WTC11 (cell line): ENCODE measurements around the gene SOCS4. TPM values are rescaled to one million over a fixed set of nuclear protein-coding genes. Genes with fewer than 3 reads are reported as not detected.
"Not testable (repeated sequence)": the region's sequence is repeated elsewhere in the genome, so short reads cannot be mapped to it uniquely, and the experiment has no call there.

ENCODE experiments used
- ATAC-seq: fragments of 200-7000 bp; cut with Tn5 transposase; 2 replicates; pipeline ENCODE4 v1.10.0; 2021; ENCODE audit warnings: mild to moderate bottlenecking, moderate library complexity
- CTCF ChIA-PET: fragments of 300-600 bp; sonication (Branson Sonifier 250); formaldehyde crosslinking; loops from one replicate; lab custom pipeline; 2021; ENCODE audit warnings: antibody characterized with exemption; lab: Charles Lee
- POLR2A ChIA-PET: fragments of 350-600 bp; sonication (Branson Sonifier 250); formaldehyde crosslinking; loops from one replicate; lab custom pipeline; 2021; ENCODE audit warnings: antibody characterized with exemption; lab: Charles Lee
- DNase-seq: peaks from one replicate; pipeline ENCODE4 v3.0.0; 2021; ENCODE audit warnings: low spot score
- H3K27ac Mint-ChIP-seq: 2 replicates; pipeline ENCODE4 v1.8.0; 2021; ENCODE audit warnings: mixed read lengths
- H3K27me3 Mint-ChIP-seq: 2 replicates; pipeline ENCODE4 v1.8.0; 2021; ENCODE audit warnings: low read depth, mild to moderate bottlenecking, moderate library complexity, mixed read lengths
- H3K36me3 Mint-ChIP-seq: 2 replicates; pipeline ENCODE4 v1.8.0; 2021; ENCODE audit warnings: mixed read lengths
- H3K4me1 Mint-ChIP-seq: 2 replicates; pipeline ENCODE4 v1.8.0; 2022; ENCODE audit warnings: mixed read lengths
- H3K4me3 Mint-ChIP-seq: 2 replicates; pipeline ENCODE4 v1.8.0; 2021; ENCODE audit warnings: mild to moderate bottlenecking, moderate library complexity, mixed read lengths
- H3K9me3 Mint-ChIP-seq: 2 replicates; pipeline ENCODE4 v1.8.0; 2021; ENCODE audit warnings: mixed read lengths
- ATF1 ChIP-seq: sonication (generic); formaldehyde crosslinking; IDR thresholded peaks from 2 replicates; pipeline ENCODE4 v1.8.1; 2023; ENCODE audit warnings: mild to moderate bottlenecking, moderate library complexity, missing genetic modification reagents
- CREM ChIP-seq: sonication (generic); formaldehyde crosslinking; IDR thresholded peaks from 2 replicates; pipeline ENCODE4 v1.8.1; 2022; ENCODE audit warnings: mild to moderate bottlenecking, missing genetic modification reagents, moderate library complexity
- ELF4 ChIP-seq: sonication (generic); formaldehyde crosslinking; IDR thresholded peaks from 2 replicates; pipeline ENCODE4 v1.8.1; 2022; ENCODE audit warnings: low read depth, mild to moderate bottlenecking, moderate library complexity, missing genetic modification reagents
- FOXJ3 ChIP-seq: sonication (generic); formaldehyde crosslinking; IDR thresholded peaks from 2 replicates; pipeline ENCODE4 v1.9.0; 2021; ENCODE audit warnings: missing genetic modification reagents, mild to moderate bottlenecking, borderline replicate concordance
- GRHL2 ChIP-seq: fragments of 250-450 bp; sonication (Bioruptor Pico); IDR thresholded peaks from 2 replicates; pipeline ENCODE4 v1.8.0; 2022; ENCODE audit warnings: mild to moderate bottlenecking, moderate library complexity; ENCODE audit not compliant: insufficient replicate concordance, severe bottlenecking
- RELA ChIP-seq: sonication (generic); formaldehyde crosslinking; IDR thresholded peaks from 2 replicates; pipeline ENCODE4 v1.8.1; 2022; ENCODE audit warnings: missing genetic modification reagents, mild to moderate bottlenecking, borderline replicate concordance
- SMAD4 ChIP-seq: sonication (generic); formaldehyde crosslinking; IDR thresholded peaks from 2 replicates; pipeline ENCODE4 v1.8.0; 2022; ENCODE audit warnings: mild to moderate bottlenecking, missing genetic modification reagents
- TCF7 ChIP-seq: sonication (generic); formaldehyde crosslinking; IDR thresholded peaks from 2 replicates; pipeline ENCODE4 v1.8.0; 2022; ENCODE audit warnings: mild to moderate bottlenecking, low read depth, missing genetic modification reagents, moderate library complexity
- ZNF219 ChIP-seq: sonication (generic); formaldehyde crosslinking; IDR thresholded peaks from 2 replicates; pipeline ENCODE4 v1.8.0; 2023; ENCODE audit warnings: missing genetic modification reagents, mild to moderate bottlenecking, borderline replicate concordance
- total RNA-seq: library from RNA; stranded (reverse); gene quantifications from 3 replicates; pipeline ENCODE4 v1.2.3, GENCODE V29; 2021
- TF ChIP-seq, protein P1 (sequence below): sonication (generic); formaldehyde crosslinking; IDR thresholded peaks from 2 replicates; pipeline ENCODE4 v1.8.0; 2023; ENCODE audit warnings: mild to moderate bottlenecking, missing genetic modification reagents
- TF ChIP-seq, protein P2 (sequence below): sonication (generic); formaldehyde crosslinking; IDR thresholded peaks from 2 replicates; pipeline ENCODE4 v1.8.1; 2022; ENCODE audit warnings: missing genetic modification reagents, borderline replicate concordance
- TF ChIP-seq, protein P3 (sequence below): sonication (generic); formaldehyde crosslinking; IDR thresholded peaks from 2 replicates; pipeline ENCODE4 v1.8.1; 2023; ENCODE audit warnings: mild to moderate bottlenecking, missing genetic modification reagents, moderate library complexity
- TF ChIP-seq, protein P4 (sequence below): sonication (generic); formaldehyde crosslinking; conservative IDR thresholded peaks from 2 replicates; pipeline ENCODE4 v1.8.1; 2022; ENCODE audit warnings: mild to moderate bottlenecking, missing genetic modification reagents
- TF ChIP-seq, protein P5 (sequence below): sonication (generic); formaldehyde crosslinking; IDR thresholded peaks from 2 replicates; pipeline ENCODE4 v1.8.1; 2022; ENCODE audit warnings: mild to moderate bottlenecking, missing genetic modification reagents, moderate library complexity, borderline replicate concordance

Gene SOCS4
- total RNA-seq, 1 experiment from 2014 or later, result 21.3 TPM

DNA sequence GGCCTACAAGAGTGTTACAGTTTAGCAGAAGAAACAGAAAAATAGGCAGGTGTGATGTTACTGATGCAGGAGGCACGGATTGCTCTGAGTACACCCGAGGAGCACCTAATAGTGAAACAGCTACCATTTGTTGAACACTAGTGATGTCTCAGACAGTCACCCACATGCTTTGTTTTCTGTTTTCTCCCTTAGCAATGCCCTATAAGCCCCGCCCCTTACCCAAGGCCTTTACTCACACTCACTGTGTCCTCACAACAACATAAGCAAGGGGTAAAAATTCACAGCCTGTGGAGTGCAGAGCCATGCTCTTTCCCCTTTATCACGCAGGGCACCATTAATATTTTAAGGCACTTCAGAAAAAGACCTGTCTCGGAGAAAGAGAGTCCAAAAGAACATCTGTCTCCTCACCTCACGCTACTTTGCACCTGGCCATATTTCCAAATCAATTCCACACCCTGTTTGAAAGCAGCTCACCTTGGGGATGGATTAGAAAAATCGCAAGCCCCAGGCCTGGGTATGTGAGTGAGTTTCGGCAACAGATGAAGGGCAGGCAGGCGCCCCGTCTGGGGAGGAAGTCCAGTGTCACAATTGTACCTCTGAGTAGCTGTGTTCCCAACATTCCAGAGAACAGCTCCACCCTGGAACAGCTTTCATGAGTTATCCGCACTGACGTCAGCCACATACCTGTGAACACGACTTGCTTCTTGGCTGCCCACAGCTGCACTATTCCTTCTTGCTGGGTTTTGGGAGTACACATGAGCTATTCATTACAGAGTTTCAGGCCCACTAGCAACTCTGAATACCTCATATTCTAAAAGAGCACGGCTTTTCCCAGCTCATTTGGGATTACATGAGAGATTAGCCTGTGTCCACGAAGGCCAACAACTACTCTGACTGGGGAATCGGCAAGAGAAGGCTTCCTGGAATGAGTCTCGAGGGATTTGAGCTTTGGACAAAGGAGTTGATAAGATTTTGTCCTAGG is 50.4 kb downstream of the SOCS4 start (continued):
- TF ChIP-seq, protein P1, sequence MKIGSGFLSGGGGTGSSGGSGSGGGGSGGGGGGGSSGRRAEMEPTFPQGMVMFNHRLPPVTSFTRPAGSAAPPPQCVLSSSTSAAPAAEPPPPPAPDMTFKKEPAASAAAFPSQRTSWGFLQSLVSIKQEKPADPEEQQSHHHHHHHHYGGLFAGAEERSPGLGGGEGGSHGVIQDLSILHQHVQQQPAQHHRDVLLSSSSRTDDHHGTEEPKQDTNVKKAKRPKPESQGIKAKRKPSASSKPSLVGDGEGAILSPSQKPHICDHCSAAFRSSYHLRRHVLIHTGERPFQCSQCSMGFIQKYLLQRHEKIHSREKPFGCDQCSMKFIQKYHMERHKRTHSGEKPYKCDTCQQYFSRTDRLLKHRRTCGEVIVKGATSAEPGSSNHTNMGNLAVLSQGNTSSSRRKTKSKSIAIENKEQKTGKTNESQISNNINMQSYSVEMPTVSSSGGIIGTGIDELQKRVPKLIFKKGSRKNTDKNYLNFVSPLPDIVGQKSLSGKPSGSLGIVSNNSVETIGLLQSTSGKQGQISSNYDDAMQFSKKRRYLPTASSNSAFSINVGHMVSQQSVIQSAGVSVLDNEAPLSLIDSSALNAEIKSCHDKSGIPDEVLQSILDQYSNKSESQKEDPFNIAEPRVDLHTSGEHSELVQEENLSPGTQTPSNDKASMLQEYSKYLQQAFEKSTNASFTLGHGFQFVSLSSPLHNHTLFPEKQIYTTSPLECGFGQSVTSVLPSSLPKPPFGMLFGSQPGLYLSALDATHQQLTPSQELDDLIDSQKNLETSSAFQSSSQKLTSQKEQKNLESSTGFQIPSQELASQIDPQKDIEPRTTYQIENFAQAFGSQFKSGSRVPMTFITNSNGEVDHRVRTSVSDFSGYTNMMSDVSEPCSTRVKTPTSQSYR, result no peak

DNA sequence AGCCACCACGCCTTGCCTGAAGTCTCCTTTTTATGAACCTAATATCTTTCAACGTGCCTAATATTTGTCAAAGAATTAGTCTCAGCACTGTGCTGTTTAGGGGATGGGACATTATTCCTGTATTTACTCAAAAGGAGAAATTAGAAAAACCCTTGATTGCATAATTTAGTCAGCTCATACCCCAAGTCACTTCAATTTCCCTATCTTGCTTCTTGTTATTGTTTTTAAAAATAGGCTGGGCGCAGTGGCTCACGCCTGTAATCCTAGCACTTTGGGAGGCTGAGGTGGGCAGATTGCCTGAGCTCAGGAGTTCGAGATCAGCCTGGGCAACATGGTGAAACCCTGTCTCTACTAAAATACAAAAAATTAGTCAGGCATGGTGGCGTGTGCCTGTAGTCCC is 52.9 kb downstream of the SOCS4 start:
- H3K9me3 Mint-ChIP-seq, POLR2A ChIA-PET, H3K4me1 Mint-ChIP-seq, DNase-seq, ATAC-seq, H3K27ac Mint-ChIP-seq, H3K4me3 Mint-ChIP-seq, H3K27me3 Mint-ChIP-seq, H3K36me3 Mint-ChIP-seq: not testable (repeated sequence)
- CTCF ChIA-PET, result interaction anchor here (3.8 kb wide), 1 partner anchor 29 kb away, joined by 11 read pairs; the partner anchor contains the start of gene MAPK1IP1L

DNA sequence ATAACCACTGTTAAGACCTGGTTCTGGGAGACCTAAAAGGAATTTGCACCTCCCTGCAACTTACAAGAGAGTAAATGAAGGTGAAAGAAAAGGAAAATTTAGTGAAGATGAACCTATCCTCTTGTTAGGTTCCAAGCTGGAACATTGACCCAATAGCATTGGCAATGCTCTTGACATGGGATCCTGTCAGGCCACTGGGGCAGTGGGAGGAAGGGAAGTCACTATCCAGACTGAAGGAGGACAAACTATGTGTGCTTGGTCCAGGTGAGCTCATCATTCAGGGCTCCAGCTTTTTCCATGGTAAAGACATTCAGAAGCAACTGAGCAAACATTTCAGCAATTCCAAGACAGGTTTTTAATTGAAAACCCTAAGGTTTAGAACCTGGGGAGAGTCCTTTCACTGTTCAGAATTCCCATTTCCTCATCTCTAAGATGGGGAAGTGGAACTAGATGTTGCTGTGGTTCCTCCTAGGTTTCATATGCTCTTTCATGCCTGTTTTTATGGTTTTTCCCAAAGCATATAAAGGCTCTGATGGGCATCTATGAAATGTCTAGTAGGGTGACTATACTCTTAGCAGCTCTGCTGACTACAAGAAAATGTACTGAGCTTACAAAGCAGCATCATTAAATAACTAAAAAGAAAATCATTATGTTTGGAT is 57.5 kb downstream of the SOCS4 start:
- H3K36me3 Mint-ChIP-seq, result no peaks in the 10 kb centered on the region
- H3K27ac Mint-ChIP-seq, result no peak overlapping the region
- DNase-seq (no peak), ATAC-seq (no peak)
- ChIA-PET CTCF (interaction anchor here (1.2 kb wide), 1 partner anchor 54 kb away, joined by 4 read pairs; no protein-coding TSS in a partner anchor), POLR2A (no interaction called here)
- no peaks in the 10 kb centered on the region for H3K27me3 Mint-ChIP-seq
- H3K4me1 Mint-ChIP-seq, result no peaks in the 10 kb centered on the region
- H3K9me3 Mint-ChIP-seq, result peaks cover 4% of the 10 kb centered on the region; the same call in 1 of the 2 replicates
- TF ChIP-seq ZNF219 (CRISPR knock-in tag), result no peak
- no peak for TF ChIP-seq ATF1
- TF ChIP-seq RELA, result no peak
- TF ChIP-seq ELF4 (CRISPR knock-in tag), result no peak
- no peak for TF ChIP-seq FOXJ3 (CRISPR knock-in tag)
- no peak for TF ChIP-seq GRHL2 (CRISPR knock-in tag)
- TF ChIP-seq, protein P2, sequence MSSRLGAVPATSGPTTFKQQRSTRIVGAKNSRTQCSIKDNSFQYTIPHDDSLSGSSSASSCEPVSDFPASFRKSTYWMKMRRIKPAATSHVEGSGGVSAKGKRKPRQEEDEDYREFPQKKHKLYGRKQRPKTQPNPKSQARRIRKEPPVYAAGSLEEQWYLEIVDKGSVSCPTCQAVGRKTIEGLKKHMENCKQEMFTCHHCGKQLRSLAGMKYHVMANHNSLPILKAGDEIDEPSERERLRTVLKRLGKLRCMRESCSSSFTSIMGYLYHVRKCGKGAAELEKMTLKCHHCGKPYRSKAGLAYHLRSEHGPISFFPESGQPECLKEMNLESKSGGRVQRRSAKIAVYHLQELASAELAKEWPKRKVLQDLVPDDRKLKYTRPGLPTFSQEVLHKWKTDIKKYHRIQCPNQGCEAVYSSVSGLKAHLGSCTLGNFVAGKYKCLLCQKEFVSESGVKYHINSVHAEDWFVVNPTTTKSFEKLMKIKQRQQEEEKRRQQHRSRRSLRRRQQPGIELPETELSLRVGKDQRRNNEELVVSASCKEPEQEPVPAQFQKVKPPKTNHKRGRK (CRISPR knock-in tag), result no peak
- TF ChIP-seq, protein P3, sequence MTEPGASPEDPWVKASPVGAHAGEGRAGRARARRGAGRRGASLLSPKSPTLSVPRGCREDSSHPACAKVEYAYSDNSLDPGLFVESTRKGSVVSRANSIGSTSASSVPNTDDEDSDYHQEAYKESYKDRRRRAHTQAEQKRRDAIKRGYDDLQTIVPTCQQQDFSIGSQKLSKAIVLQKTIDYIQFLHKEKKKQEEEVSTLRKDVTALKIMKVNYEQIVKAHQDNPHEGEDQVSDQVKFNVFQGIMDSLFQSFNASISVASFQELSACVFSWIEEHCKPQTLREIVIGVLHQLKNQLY, result no peak
- no peak for TF ChIP-seq SMAD4 (CRISPR knock-in tag)
- TF ChIP-seq, protein P4, sequence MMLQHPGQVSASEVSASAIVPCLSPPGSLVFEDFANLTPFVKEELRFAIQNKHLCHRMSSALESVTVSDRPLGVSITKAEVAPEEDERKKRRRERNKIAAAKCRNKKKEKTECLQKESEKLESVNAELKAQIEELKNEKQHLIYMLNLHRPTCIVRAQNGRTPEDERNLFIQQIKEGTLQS (CRISPR knock-in tag), result no peak
- TF ChIP-seq, protein P5, sequence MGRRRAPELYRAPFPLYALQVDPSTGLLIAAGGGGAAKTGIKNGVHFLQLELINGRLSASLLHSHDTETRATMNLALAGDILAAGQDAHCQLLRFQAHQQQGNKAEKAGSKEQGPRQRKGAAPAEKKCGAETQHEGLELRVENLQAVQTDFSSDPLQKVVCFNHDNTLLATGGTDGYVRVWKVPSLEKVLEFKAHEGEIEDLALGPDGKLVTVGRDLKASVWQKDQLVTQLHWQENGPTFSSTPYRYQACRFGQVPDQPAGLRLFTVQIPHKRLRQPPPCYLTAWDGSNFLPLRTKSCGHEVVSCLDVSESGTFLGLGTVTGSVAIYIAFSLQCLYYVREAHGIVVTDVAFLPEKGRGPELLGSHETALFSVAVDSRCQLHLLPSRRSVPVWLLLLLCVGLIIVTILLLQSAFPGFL (CRISPR knock-in tag), result no peak
- TF ChIP-seq TCF7 (CRISPR knock-in tag), result no peak
- no peak for TF ChIP-seq CREM (CRISPR knock-in tag)
- H3K4me3 Mint-ChIP-seq, result no peak overlapping the region
